NT2/D1 (cell line): ENCODE data around the gene DNAH8.

Source experiments
- DNase-seq: peaks from one replicate; pipeline ENCODE4 v3.0.0-alpha.2; 2011; ENCODE audit warnings: low read depth, low spot score
- H3K27me3 ChIP-seq: 2 replicates; pipeline ENCODE4 v1.6.0; 2011; ENCODE audit warnings: mild to moderate bottlenecking; ENCODE audit not compliant: insufficient read length, insufficient read depth
- H3K36me3 ChIP-seq: 2 replicates; pipeline ENCODE4 v1.6.1; 2011; ENCODE audit warnings: mild to moderate bottlenecking, low read length, mixed read lengths; ENCODE audit not compliant: insufficient read depth, insufficient read length
- H3K4me1 ChIP-seq: 2 replicates; pipeline ENCODE4 v1.5.1; 2011; ENCODE audit not compliant: insufficient read depth, insufficient read length
- H3K4me3 ChIP-seq: 2 replicates; pipeline ENCODE4 v1.5.1; 2011; ENCODE audit warnings: low read depth; ENCODE audit not compliant: insufficient read length
- H3K9ac ChIP-seq: 2 replicates; pipeline ENCODE4 v1.6.0; 2011; ENCODE audit warnings: low read depth; ENCODE audit not compliant: insufficient read length
- H3K9me3 ChIP-seq: 2 replicates; pipeline ENCODE4 v1.5.1; 2011; ENCODE audit warnings: mild to moderate bottlenecking, low read length; ENCODE audit not compliant: insufficient read depth
- SUZ12 ChIP-seq: IDR thresholded peaks from 2 replicates; pipeline ENCODE4 v1.6.1; 2011; ENCODE audit not compliant: insufficient read length, insufficient read depth; ENCODE audit errors: extremely low read depth
- YY1 ChIP-seq: IDR thresholded peaks from 2 replicates; pipeline ENCODE4 v1.6.1; 2011; ENCODE audit not compliant: insufficient read length, insufficient read depth
- ZNF274 ChIP-seq: IDR thresholded peaks from 2 replicates; pipeline ENCODE4 v1.6.1; 2011; ENCODE audit warnings: mild to moderate bottlenecking, low read depth, low read length

The DNAH8 gene

GRCh38 chr6:38775870-38776269 lies 60.8 kb downstream of the DNAH8 start:
- Histone ChIP-seq H3K4me1 (no peaks in the 10 kb centered on the region), H3K36me3 (no peaks in the 10 kb centered on the region), H3K27me3 (no peaks in the 10 kb centered on the region), H3K9me3 (no peaks in the 10 kb centered on the region), H3K9ac (no peak overlapping the region), H3K4me3 (no peak overlapping the region)
- no peak for TF ChIP-seq SUZ12
- TF ChIP-seq ZNF274: no peak
- no peak for TF ChIP-seq YY1
- DNase-seq: no peak

GRCh38 chr6:38776515-38776914 lies 61.4 kb downstream of the DNAH8 start:
- H3K9ac ChIP-seq: no peak overlapping the region
- no peaks in the 10 kb centered on the region for H3K27me3 ChIP-seq
- DNase-seq: no peak
- no peak overlapping the region for H3K4me3 ChIP-seq
- no peaks in the 10 kb centered on the region for H3K4me1 ChIP-seq
- no peaks in the 10 kb centered on the region for H3K36me3 ChIP-seq
- no peaks in the 10 kb centered on the region for H3K9me3 ChIP-seq
- no peak for TF ChIP-seq ZNF274
- TF ChIP-seq YY1: no peak
- no peak for TF ChIP-seq SUZ12

GRCh38 chr6:38779310-38780062 lies 64.4 kb downstream of the DNAH8 start:
- no peaks in the 10 kb centered on the region for H3K36me3 ChIP-seq
- no peaks in the 10 kb centered on the region for H3K27me3 ChIP-seq
- DNase-seq: no peak
- H3K4me3 ChIP-seq: no peak overlapping the region
- TF ChIP-seq ZNF274 (no peak), SUZ12 (no peak), YY1 (no peak)
- H3K9ac ChIP-seq: no peak overlapping the region
- no peaks in the 10 kb centered on the region for H3K9me3 ChIP-seq
- no peaks in the 10 kb centered on the region for H3K4me1 ChIP-seq

GRCh38 chr6:38782616-38783015 lies 67.5 kb downstream of the DNAH8 start:
- no peak for TF ChIP-seq SUZ12
- no peak for TF ChIP-seq YY1
- Histone ChIP-seq H3K27me3 (no peaks in the 10 kb centered on the region), H3K36me3 (no peaks in the 10 kb centered on the region), H3K4me1 (no peaks in the 10 kb centered on the region), H3K4me3 (no peak overlapping the region), H3K9ac (no peak overlapping the region), H3K9me3 (no peaks in the 10 kb centered on the region)
- DNase-seq: no peak

- Histone ChIP-seq H3K9ac (no peak overlapping the region), H3K4me1 (no peaks in the 10 kb centered on the region), H3K9me3 (no peaks in the 10 kb centered on the region), H3K27me3 (no peaks in the 10 kb centered on the region), H3K36me3 (no peaks in the 10 kb centered on the region), H3K4me3 (no peak overlapping the region)
- TF ChIP-seq YY1: no peak
- TF ChIP-seq ZNF274: no peak
- TF ChIP-seq SUZ12: no peak
- no peak for DNase-seq
Measured at GRCh38 chr6:38783443-38784228, 68.5 kb downstream of the DNAH8 start.

GRCh38 chr6:38784506-38785235 lies 69.6 kb downstream of the DNAH8 start:
- DNase-seq: no peak
- H3K27me3 ChIP-seq: no peaks in the 10 kb centered on the region
- H3K9me3 ChIP-seq: no peaks in the 10 kb centered on the region
- TF ChIP-seq SUZ12 (no peak), ZNF274 (no peak), YY1 (no peak)
- H3K4me1 ChIP-seq: no peaks in the 10 kb centered on the region
- H3K36me3 ChIP-seq: no peaks in the 10 kb centered on the region
- no peak overlapping the region for H3K4me3 ChIP-seq
- no peak overlapping the region for H3K9ac ChIP-seq

- H3K36me3 ChIP-seq: no peaks in the 10 kb centered on the region
- H3K4me3 ChIP-seq: no peak overlapping the region
- no peaks in the 10 kb centered on the region for H3K4me1 ChIP-seq
- no peaks in the 10 kb centered on the region for H3K9me3 ChIP-seq
- H3K9ac ChIP-seq: no peak overlapping the region
- TF ChIP-seq YY1 (no peak), ZNF274 (no peak), SUZ12 (no peak)
- no peak for DNase-seq
- no peaks in the 10 kb centered on the region for H3K27me3 ChIP-seq
Measured at GRCh38 chr6:38786486-38786885, 71.4 kb downstream of the DNAH8 start.
